RWPE2 (cell line): Measurements from ENCODE around the gene LTBP3.

ENCODE experiments used
- ATAC-seq: fragments of 200-7000 bp; cut with Tn5 transposase; 3 replicates; pipeline ENCODE4 v1.9.1; 2021; ENCODE audit warnings: low read depth
- DNase-seq: peaks from one replicate; pipeline ENCODE4 v3.0.0-alpha.2; 2020; ENCODE audit warnings: low spot score
- H3K27ac ChIP-seq: fragments of 450-650 bp; 2 replicates; pipeline ENCODE4 v1.5.1; 2017; ENCODE audit warnings: mild to moderate bottlenecking; ENCODE audit not compliant: poor library complexity, severe bottlenecking
- H3K27me3 ChIP-seq: fragments of 250-450 bp; sonication (Bioruptor Pico); 2 replicates; pipeline ENCODE4 v1.5.1; 2021; ENCODE audit warnings: mild to moderate bottlenecking, moderate library complexity; ENCODE audit not compliant: insufficient read depth, poor library complexity, severe bottlenecking
- H3K36me3 ChIP-seq: fragments of 250-450 bp; sonication (Bioruptor Pico); 2 replicates; pipeline ENCODE4 v1.5.1; 2020; ENCODE audit warnings: low read depth, mild to moderate bottlenecking, moderate library complexity
- H3K4me1 ChIP-seq: fragments of 250-450 bp; sonication (Bioruptor Pico); 2 replicates; pipeline ENCODE4 v1.5.1; 2021; ENCODE audit warnings: mild to moderate bottlenecking, moderate library complexity; ENCODE audit not compliant: insufficient read depth, poor library complexity, severe bottlenecking
- H3K4me3 ChIP-seq: fragments of 250-450 bp; sonication (Bioruptor Pico); 2 replicates; pipeline ENCODE4 v1.5.1; 2021; ENCODE audit warnings: mild to moderate bottlenecking, moderate library complexity; ENCODE audit not compliant: severe bottlenecking
- H3K9me3 ChIP-seq: fragments of 250-450 bp; sonication (Bioruptor Pico); 2 replicates; pipeline ENCODE4 v1.5.1; 2021; ENCODE audit warnings: mild to moderate bottlenecking, moderate library complexity; ENCODE audit not compliant: severe bottlenecking
- TF ChIP-seq, protein P1 (sequence below): fragments of 450-650 bp; IDR thresholded peaks from one replicate; pipeline ENCODE4 v1.5.1; 2017; ENCODE audit warnings: mild to moderate bottlenecking, moderate library complexity; ENCODE audit not compliant: poor library complexity, severe bottlenecking

LTBP3 gene

DNA sequence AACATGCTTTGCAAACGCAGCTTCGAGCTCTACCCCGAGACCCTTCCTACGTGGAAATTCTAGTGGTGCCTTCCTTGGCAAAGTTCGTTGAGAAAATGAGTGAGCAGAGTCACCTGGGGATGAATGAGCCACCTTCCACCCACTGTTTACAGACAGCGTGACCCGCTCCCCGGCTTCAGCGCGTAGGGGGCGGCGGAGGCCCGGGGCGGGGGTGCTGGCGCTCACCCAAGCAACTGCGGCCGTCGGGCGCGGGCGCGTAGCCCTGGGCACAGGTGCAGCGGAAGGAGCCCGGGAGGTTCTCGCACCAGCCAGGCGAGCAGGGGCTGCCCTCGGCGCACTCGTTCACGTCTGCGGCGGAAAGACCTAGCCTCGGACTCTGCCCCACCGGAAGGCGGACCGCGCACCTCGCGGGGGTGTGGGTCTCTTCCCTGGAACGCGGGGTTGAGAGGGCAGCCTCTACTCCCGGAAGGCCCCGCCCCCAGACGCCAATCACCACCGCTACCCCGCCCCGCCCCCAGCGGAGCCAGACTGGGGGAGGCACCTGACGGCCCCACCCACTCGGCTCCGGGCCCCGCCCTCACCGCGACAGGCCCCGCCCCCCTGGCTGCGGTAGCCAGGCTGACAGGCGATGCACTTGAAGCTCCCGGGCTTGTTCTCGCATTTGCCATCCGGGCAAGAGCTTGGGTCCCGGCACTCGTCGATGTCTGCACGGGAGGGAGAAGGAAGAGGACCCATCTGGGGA is 11.8 kb downstream of the LTBP3 start:
- Histone ChIP-seq H3K27me3 (no peaks in the 10 kb centered on the region), H3K9me3 (no peaks in the 10 kb centered on the region), H3K4me1 (peaks cover 7% of the 10 kb centered on the region), H3K36me3 (peaks cover 4% of the 10 kb centered on the region; the same call in 1 of the 2 replicates), H3K4me3 (peak overlapping the region; percentile 5), H3K27ac (no peak overlapping the region)
- ATAC-seq (peak; percentile 69), DNase-seq (no peak)
- TF ChIP-seq, protein P1, sequence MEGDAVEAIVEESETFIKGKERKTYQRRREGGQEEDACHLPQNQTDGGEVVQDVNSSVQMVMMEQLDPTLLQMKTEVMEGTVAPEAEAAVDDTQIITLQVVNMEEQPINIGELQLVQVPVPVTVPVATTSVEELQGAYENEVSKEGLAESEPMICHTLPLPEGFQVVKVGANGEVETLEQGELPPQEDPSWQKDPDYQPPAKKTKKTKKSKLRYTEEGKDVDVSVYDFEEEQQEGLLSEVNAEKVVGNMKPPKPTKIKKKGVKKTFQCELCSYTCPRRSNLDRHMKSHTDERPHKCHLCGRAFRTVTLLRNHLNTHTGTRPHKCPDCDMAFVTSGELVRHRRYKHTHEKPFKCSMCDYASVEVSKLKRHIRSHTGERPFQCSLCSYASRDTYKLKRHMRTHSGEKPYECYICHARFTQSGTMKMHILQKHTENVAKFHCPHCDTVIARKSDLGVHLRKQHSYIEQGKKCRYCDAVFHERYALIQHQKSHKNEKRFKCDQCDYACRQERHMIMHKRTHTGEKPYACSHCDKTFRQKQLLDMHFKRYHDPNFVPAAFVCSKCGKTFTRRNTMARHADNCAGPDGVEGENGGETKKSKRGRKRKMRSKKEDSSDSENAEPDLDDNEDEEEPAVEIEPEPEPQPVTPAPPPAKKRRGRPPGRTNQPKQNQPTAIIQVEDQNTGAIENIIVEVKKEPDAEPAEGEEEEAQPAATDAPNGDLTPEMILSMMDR: no peak

- Histone ChIP-seq H3K27me3 (no peaks in the 10 kb centered on the region), H3K9me3 (no peaks in the 10 kb centered on the region), H3K4me1 (peaks cover 11% of the 10 kb centered on the region), H3K4me3 (no peak overlapping the region), H3K36me3 (peaks cover 4% of the 10 kb centered on the region; the same call in 1 of the 2 replicates), H3K27ac (no peak overlapping the region)
- no peak for DNase-seq
- TF ChIP-seq, protein P1: no peak
- no peak for ATAC-seq
Measured at GRCh38 chr11:65545853-65546216, 12.3 kb downstream of the LTBP3 start.

DNA sequence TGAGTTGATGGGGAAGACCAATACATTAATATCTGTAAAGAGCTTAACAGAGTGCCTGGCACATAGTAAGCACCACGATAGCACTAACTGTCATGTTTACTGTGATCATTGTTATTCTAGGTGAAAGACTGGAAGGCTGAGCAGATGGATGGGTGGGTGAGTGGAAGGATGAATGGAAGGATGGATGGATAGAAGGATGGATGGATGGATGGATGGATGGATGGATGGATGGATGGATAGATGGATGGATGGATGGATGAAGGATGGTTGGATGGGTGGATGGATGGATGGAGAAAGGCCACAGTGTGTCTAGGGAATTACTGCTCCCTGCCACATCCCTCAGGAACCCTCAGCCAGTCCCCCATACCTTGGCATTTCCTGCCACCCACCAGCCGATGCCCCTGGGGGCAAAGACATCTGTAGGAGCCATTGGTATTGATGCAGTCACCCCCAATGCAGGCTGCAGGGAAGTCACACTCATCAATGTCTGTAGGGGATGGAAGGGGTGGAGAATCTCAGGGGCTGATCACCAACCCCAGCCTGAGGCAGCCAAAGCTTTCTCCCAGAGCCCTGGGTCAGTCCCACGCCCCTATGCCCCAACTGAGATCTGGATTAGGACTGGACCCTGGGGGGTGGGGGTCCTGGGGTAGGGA is 15.3 kb downstream of the LTBP3 start:
- H3K36me3 ChIP-seq: peaks cover 7% of the 10 kb centered on the region
- no peaks in the 10 kb centered on the region for H3K9me3 ChIP-seq
- no peak for DNase-seq
- H3K27me3 ChIP-seq: no peaks in the 10 kb centered on the region
- peaks cover 11% of the 10 kb centered on the region for H3K4me1 ChIP-seq
- ATAC-seq: no peak
- no peak overlapping the region for H3K27ac ChIP-seq
- TF ChIP-seq, protein P1: no peak
- H3K4me3 ChIP-seq: no peak overlapping the region

DNA sequence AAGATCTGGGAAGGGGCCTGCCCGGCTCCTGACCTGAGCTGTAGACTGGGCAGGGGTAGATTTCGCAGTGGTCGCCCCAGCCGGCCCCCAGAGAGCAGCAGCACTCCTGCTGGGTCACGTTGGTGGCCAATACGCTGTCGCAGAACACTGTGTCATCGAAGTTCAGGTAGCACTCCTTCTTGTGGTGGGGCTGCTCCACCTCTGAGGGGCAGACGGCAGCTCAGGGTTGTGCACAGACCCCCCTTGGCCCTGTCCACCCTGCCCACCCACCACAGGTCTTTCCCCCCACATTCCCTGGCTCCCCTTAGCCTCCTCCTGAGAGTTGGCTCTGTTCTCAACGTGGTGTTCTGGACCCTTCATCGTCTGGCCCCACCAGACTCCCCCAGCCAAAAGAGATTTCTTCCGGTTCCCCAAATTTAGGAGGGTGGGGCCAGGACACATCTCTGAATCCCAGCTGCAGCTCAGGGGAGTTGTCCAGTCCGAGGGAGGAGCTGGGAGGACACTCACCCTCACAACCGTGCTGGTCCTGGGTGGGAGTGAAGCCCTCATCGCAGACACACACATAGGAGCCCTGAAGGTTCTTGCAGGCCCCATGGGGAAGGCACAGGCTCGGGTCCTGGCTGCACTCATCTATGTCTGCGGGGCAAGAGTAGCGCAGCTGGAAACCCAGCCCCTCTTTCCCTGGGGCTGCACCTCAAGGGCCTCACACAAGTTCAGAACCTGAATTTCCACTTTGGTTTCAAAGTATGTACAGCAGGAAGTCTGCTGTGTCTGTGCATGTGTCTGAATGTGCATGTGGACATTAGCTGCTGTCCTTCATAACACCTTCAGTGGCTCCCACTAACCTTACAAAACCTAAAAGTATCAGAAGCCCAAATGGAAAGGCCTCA is 16.8 kb downstream of the LTBP3 start:
- Histone ChIP-seq H3K27me3 (no peaks in the 10 kb centered on the region), H3K9me3 (no peaks in the 10 kb centered on the region), H3K36me3 (peaks cover 7% of the 10 kb centered on the region), H3K4me1 (peaks cover 11% of the 10 kb centered on the region), H3K4me3 (peak overlapping the region; percentile 48), H3K27ac (peak overlapping the region; percentile 65)
- TF ChIP-seq, protein P1: peak; percentile 51
- no peak for DNase-seq
- ATAC-seq: no peak
